BJ (cell line): ENCODE results near the gene ANKRD55. TPM values are rescaled to one million over a fixed set of nuclear protein-coding genes. Genes with fewer than 3 reads are reported as not detected.

ENCODE experiments used
- CTCF ChIA-PET: fragments of 350-600 bp; formaldehyde crosslinking; extraction: SDS; loops from one replicate; lab custom pipeline; 2021; ENCODE audit warnings: antibody characterized with exemption, inconsistent platforms; lab: Yijun Ruan, JAX
- POLR2A ChIA-PET: fragments of 300-600 bp; sonication (Branson Sonifier 250); formaldehyde crosslinking; extraction: SDS; loops from one replicate; lab custom pipeline; 2021; ENCODE audit warnings: antibody characterized with exemption; lab: Charles Lee
- DNase-seq: peaks from one replicate; pipeline ENCODE4 v3.0.0-alpha.2; 2011; ENCODE audit warnings: low read depth
- H3K27me3 ChIP-seq: 2 replicates; pipeline ENCODE4 v1.6.0; 2011; ENCODE audit warnings: low read length; ENCODE audit not compliant: control insufficient read depth, insufficient read depth
- H3K36me3 ChIP-seq: 2 replicates; pipeline ENCODE4 v1.5.1; 2011; ENCODE audit warnings: low read length; ENCODE audit not compliant: control insufficient read depth, insufficient read depth
- H3K4me3 ChIP-seq: 2 replicates; pipeline ENCODE4 v1.5.1; 2011; ENCODE audit warnings: low read depth, mild to moderate bottlenecking, control low read depth, low read length
- CTCF ChIP-seq: IDR thresholded peaks from 2 replicates; pipeline ENCODE4 v1.5.1; 2011; ENCODE audit warnings: low read depth, mild to moderate bottlenecking, control low read depth, inconsistent platforms, low read length, moderate library complexity; ENCODE audit not compliant: insufficient read depth
- polyA plus RNA-seq: library from polyadenylated mRNA; depleted of rRNA; stranded (reverse); fragments of >200 nt; gene quantifications from 2 replicates; pipeline ENCODE4 v1.2.3, GENCODE V29; 2011

Gene ANKRD55
- polyA plus RNA-seq, 1 experiment: not detected

GRCh38 chr5:56077796-56078233 is 155.3 kb downstream of the ANKRD55 start:
- POLR2A ChIA-PET: no interaction called here
- CTCF ChIA-PET: no interaction called here
- Histone ChIP-seq H3K36me3 (no peaks in the 10 kb centered on the region), H3K4me3 (no peak overlapping the region), H3K27me3 (no peaks in the 10 kb centered on the region)
- no peak for DNase-seq
- no peak for TF ChIP-seq CTCF

GRCh38 chr5:56076486-56076885 is 156.6 kb downstream of the ANKRD55 start:
- ChIA-PET CTCF (no interaction called here), POLR2A (interaction anchor here (0.9 kb wide), 1 partner anchor 11 kb away, joined by 12 read pairs; no protein-coding TSS in a partner anchor)
- Histone ChIP-seq H3K4me3 (no peak overlapping the region), H3K36me3 (no peaks in the 10 kb centered on the region), H3K27me3 (no peaks in the 10 kb centered on the region)
- no peak for DNase-seq
- no peak for TF ChIP-seq CTCF

- DNase-seq: no peak
- H3K27me3 ChIP-seq: no peaks in the 10 kb centered on the region
- no peak overlapping the region for H3K4me3 ChIP-seq
- no peak for TF ChIP-seq CTCF
- POLR2A ChIA-PET: no interaction called here
- CTCF ChIA-PET: interaction anchor here (0.6 to 1.0 kb wide), 2 partner anchors 17 to 52 kb away, joined by 3 to 6 read pairs; no protein-coding TSS in a partner anchor
- H3K36me3 ChIP-seq: no peaks in the 10 kb centered on the region
These were observed 157.8 kb downstream of the ANKRD55 start for GRCh38 chr5:56075361-56075760.

GRCh38 chr5:56072863-56073766 is 160.0 kb downstream of the ANKRD55 start:
- CTCF ChIA-PET: no interaction called here

More at GRCh38 chr5:56072863-56073766, 160.0 kb downstream of the ANKRD55 start:
- no peaks in the 10 kb centered on the region for H3K36me3 ChIP-seq
- POLR2A ChIA-PET: no interaction called here
- DNase-seq: no peak
- H3K4me3 ChIP-seq: no peak overlapping the region
- H3K27me3 ChIP-seq: no peaks in the 10 kb centered on the region
- TF ChIP-seq CTCF: no peak
